Body of pancreas (tissue), 4 donors: ENCODE results near the gene ATF6.

Experiments
- CTCF ChIP-seq, 7 experiments: fragments of 450-650 bp in 4 of 7; fragments of 200-600 bp in 3 of 7; sonication (generic) in 3 of 7; IDR thresholded peaks; one replicate each; pipeline ENCODE4 v1.5.1; 2016 to 2019; ENCODE audit warnings: antibody characterized with exemption in 7 of 7
- POLR2A ChIP-seq, 3 donors: fragments of 450-650 bp; IDR thresholded peaks; one replicate each; pipeline ENCODE4 v1.6.1; 2016; ENCODE audit warnings: antibody characterized with exemption in 3 of 3, mild to moderate bottlenecking in 2 of 3

GRCh38 chr1:161919229-161919628 lies 153.1 kb downstream of the ATF6 start:
- TF ChIP-seq CTCF (IDR thresholded peaks at IDR 0.05) (no peak), POLR2A (IDR thresholded peaks at IDR 0.05) (no peak)
